NCI-H2227 treated with DMSO at 0.1 percent for 48 hours (cell line): ENCODE results near the gene TRDN.
"Not testable (repeated sequence)": the region's sequence is repeated elsewhere in the genome, so short reads cannot be mapped to it uniquely, and the experiment has no call there.

Experiments
- DNase-seq: peaks from one replicate; lab custom pipeline; 2025; lab: John Stamatoyannopoulos, UW

The TRDN gene

GRCh38 chr6:123507582-123507981 lies 129.2 kb downstream of the TRDN start:
- no peak for DNase-seq

DNA sequence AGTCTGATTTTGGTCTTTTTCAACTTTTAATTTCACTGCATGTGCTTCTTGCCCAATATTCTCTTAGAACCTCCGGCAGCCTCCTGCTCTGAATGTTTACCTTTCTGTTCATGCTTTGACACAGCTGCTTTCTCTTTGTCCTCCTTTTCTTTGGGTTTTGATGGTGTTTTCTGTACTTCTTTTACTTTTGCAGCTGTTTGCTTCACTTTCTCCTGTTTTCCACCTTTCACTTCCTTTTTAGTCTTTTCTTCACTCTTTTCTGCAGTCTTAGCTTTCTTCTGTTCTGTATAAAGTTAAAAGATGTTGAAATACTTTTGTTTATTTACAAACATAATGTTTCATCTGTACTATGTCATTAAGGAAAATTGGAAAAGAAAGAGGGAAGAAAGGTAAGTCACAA lies 133.1 kb downstream of the TRDN start:
- no peak for DNase-seq

- DNase-seq, result no peak
Observed at GRCh38 chr6:123497025-123497424, 139.7 kb downstream of the TRDN start.

DNA sequence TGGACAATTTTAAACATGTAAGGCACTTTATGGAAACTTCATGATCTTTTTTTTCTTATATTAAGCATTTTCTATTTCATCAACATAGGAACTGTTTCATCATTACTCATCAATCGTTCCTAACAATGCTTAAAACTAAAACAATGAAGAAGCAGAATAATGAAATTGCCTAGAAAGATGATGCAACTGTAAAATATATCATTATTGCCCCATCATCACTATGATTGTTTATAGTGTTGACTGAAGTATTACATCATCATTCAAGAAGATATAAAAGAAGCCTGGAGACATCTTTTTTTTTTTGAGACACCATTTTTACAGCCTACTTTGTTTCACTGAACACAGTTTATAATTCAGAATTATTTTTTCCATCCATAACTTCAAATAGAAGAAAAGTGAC lies 147.2 kb downstream of the TRDN start:
- DNase-seq, result no peak

- DNase-seq, result no peak
Observed at GRCh38 chr6:123480986-123481385, 155.8 kb downstream of the TRDN start.

GRCh38 chr6:123472025-123472702 lies 164.6 kb downstream of the TRDN start:
- not testable (repeated sequence) for DNase-seq

GRCh38 chr6:123467392-123467791 lies 169.4 kb downstream of the TRDN start:
- DNase-seq, result no peak

DNA sequence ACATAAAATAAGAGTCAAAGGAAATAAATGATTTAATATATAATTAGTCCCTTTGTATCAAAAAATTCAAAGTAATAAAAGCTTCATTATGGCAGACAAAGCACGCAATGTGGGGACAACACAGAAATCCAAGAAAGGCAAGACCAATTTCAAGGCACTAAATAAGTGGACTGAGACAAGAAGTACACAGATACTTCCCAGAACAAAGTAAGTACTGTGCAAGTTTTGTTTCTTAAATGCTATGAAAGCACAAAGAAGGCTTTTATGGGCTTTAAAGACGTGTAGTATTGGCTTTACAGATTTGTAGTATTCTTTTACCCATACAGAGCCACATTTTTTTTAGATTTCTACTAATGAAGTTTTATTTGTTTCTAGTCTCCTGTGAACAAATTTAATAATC lies 174.6 kb downstream of the TRDN start:
- no peak for DNase-seq

- no peak for DNase-seq
Observed at GRCh38 chr6:123458218-123458617, 178.5 kb downstream of the TRDN start.

GRCh38 chr6:123456836-123457235 lies 179.9 kb downstream of the TRDN start:
- no peak for DNase-seq

DNA sequence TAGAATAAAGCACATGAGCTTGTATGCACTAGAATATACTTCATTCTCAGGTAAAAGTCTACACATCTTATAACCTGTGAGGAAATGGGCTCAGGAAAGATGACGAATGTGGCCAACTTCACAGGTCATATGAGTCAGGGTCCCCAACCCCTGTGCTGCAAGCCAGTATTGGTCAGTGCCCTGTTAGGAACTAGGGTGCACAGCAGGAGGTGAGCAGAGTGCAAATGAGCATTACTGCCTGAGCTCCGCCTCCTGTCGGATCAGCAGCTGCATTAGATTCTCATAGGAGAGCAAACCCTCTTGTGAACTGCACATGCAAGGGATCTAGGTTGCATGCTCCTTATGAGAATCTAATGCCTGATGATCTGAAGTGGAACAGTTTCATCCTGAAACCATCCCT lies 182.3 kb downstream of the TRDN start:
- no peak for DNase-seq

GRCh38 chr6:123453071-123453470 lies 183.7 kb downstream of the TRDN start:
- DNase-seq, result not testable (repeated sequence)

DNA sequence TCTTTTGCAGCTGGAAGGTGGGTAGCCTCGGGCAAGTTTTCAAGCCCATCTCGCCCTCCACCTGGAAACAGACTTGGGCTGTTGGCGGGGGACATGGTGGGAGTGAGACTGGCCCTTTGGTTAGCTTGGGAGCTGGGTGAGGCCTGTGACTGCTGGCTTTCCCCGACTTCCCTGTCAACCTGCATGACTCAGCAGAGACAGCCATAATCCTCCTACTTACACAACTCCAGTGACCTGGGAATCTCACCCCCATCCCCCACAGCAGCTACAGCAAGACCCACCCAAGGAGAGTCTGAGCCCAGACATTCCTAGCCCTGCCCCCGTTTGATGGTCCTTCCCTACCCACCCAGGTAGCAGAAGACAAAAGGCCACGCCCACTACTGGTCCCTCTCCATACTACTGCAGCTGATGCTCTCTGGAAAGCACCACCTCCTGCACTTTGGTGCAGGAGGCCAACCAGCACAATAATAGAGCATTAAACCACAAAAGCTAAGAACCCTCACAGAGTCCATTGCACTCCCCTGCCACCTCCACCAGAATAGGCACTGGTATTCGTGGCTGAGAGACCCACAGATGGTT lies 188.4 kb downstream of the TRDN start:
- no peak for DNase-seq

- no peak for DNase-seq
Observed at GRCh38 chr6:123447315-123447937, 189.3 kb downstream of the TRDN start.

DNA sequence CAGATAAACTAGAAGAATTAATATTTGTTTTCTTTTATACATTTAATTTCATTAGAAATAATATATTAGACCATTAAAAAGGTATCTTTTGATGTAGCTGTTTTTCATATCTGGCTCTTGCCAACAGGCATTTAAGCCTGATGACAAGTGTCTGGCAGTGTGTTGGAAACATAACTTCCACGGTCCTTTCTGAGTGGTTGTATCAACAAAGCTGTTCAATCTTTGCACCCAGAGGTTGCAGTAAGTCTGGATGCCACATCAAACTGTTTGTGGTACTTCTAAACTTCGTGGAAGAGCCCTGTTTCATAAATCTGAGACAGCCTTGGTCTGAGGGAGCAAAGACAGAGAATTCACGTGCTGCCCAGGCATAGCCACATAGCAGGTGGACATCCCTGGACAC lies 197.4 kb downstream of the TRDN start:
- no peak for DNase-seq

DNA sequence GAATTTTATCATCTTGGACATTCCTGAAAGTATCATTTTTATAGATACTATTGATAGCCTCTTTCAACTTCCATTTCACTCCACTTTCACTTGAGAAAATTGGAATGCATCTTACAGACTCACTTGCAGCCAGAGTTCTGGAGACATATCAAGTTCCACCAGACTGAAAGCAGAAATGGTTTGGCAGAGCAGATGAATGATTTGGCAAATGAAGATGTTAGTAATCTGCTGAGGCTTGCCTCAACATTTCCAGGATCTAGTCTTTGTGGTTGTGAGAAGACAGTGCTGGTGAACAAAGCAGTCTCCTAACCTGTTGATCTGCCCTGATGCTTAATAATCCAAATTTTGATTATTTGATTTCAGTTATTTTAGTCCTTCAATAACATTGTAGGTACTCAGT lies 202.6 kb downstream of the TRDN start:
- no peak for DNase-seq

GRCh38 chr6:123430970-123431369 lies 205.8 kb downstream of the TRDN start:
- DNase-seq, result no peak

DNA sequence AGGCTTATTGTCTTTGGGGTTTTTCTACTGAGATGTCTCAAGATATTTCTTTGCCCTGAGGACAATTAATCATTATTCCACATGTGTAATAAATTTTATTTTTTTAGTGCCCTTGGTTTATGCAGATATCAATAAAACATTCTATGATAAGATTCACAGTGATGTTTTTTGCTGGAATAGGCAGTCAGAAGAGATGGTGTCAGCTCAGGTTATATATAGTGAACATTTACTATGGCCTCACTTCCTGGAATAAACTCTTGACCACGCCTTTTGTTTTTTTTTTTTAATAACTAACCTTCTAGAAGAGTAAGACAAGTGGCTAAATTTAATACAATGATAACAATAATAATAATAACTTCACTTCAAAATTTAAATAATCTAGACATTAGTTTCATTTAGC lies 209.7 kb downstream of the TRDN start:
- DNase-seq, result no peak

- no peak for DNase-seq
Observed at GRCh38 chr6:123423130-123423529, 213.6 kb downstream of the TRDN start.

DNA sequence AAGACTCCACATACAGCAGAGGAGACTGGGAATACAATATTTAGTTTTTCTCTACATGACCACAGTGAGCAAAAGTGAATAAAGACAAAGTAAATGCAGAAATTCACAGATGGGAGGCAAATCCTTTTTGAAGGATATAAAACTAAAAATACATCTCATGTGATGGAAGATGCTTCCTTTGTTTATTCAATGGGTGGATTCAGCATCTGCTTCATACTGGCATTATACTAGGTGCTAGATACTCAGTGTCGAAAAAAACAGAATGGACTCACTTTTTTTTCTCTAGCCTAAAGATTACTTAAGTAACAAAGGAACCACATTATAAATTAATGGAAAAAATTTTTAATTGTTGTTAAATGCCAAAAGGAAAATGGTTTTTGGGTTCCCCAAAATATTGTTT lies 216.2 kb downstream of the TRDN start:
- no peak for DNase-seq

- no peak for DNase-seq
Observed at GRCh38 chr6:123418071-123418470, 218.7 kb downstream of the TRDN start.

DNA sequence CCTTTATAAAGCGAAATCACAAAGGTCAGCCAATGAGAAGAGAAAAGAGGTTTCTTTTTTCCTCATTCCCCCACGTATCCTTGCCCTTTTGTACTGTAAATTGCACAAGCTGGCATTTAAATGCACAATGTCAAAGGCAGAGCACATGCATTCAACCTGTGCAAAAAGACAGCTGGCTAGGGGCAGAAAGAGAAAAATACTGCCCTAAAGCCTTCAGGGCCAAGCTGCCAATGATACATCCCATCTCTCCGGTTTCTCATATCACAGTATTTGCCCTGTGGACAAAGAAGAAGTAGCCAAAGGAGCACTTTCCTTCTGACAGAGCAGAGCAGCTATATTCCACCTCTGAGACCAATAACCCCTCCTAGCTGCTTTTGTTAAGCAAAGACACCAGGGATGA lies 219.2 kb downstream of the TRDN start:
- no peak for DNase-seq

- peak; percentile 25 for DNase-seq
Observed at GRCh38 chr6:123415844-123416468, 220.8 kb downstream of the TRDN start.
